SU-DHL-6 (cell line): ENCODE data around the gene SLC48A1.

Experiments used
- H2AFZ ChIP-seq: fragments of 200-600 bp; sonication (generic); 2 replicates; pipeline ENCODE4 v1.6.1; 2014; ENCODE audit warnings: low read depth, mild to moderate bottlenecking, moderate library complexity, mixed read lengths, antibody characterized with exemption, low read length; ENCODE audit not compliant: severe bottlenecking
- H3F3A ChIP-seq: fragments of 200-600 bp; shearing (Covaris generic); 2 replicates; pipeline ENCODE4 v1.6.0; 2016; ENCODE audit warnings: antibody characterized with exemption, mild to moderate bottlenecking; ENCODE audit not compliant: insufficient read depth
- H3K27ac ChIP-seq: fragments of 200-600 bp; sonication (generic); 2 replicates; pipeline ENCODE4 v1.5.1; 2016; ENCODE audit warnings: low read depth, mild to moderate bottlenecking, low read length, moderate library complexity, mixed read lengths
- H3K27me3 ChIP-seq: fragments of 200-600 bp; sonication (generic), shearing (Covaris generic); 2 replicates; pipeline ENCODE4 v1.6.0; 2014; ENCODE audit warnings: mild to moderate bottlenecking, low read length
- H3K36me3 ChIP-seq: fragments of 200-600 bp; sonication (generic); 2 replicates; pipeline ENCODE4 v1.6.1; 2014; ENCODE audit warnings: mild to moderate bottlenecking, low read length, mixed read lengths
- H3K4me2 ChIP-seq: fragments of 300-600, 200-600 bp; shearing (Covaris generic), sonication (generic); 2 replicates; pipeline ENCODE4 v1.6.0; 2014; ENCODE audit warnings: low read length, low read depth, mild to moderate bottlenecking; ENCODE audit not compliant: poor library complexity, severe bottlenecking
- H3K4me3 ChIP-seq: fragments of 200-600 bp; sonication (generic); 2 replicates; pipeline ENCODE4 v1.5.1; 2014; ENCODE audit warnings: antibody characterized with exemption, low read length, mild to moderate bottlenecking, mixed read lengths; ENCODE audit not compliant: insufficient read depth, poor library complexity, severe bottlenecking
- H3K79me2 ChIP-seq: fragments of 200-600 bp; sonication (generic); 2 replicates; pipeline ENCODE4 v1.6.1; 2014; ENCODE audit warnings: mild to moderate bottlenecking, low read length, moderate library complexity; ENCODE audit not compliant: insufficient read depth
- H3K9ac ChIP-seq: fragments of 200-600 bp; sonication (generic); 2 replicates; pipeline ENCODE4 v1.7.0; 2014; ENCODE audit warnings: mild to moderate bottlenecking, low read length
- H3K9me2 ChIP-seq: fragments of 200-600 bp; sonication (generic); replicated peaks from 2 replicates; pipeline ENCODE4 v1.6.1; 2014; ENCODE audit warnings: low read length; ENCODE audit not compliant: insufficient read depth
- H3K9me3 ChIP-seq: fragments of 200-600 bp; sonication (generic); 2 replicates; pipeline ENCODE4 v1.6.1; 2014; ENCODE audit warnings: low read length, mixed read lengths; ENCODE audit not compliant: insufficient read depth
- H4K20me1 ChIP-seq: fragments of 200-600 bp; sonication (generic); 2 replicates; pipeline ENCODE4 v1.6.1; 2014; ENCODE audit warnings: low read depth, mild to moderate bottlenecking, antibody characterized with exemption, low read length, moderate library complexity, mixed read lengths
- EZH2phosphoT487 ChIP-seq: fragments of 200-600 bp; sonication (generic), shearing (Covaris generic); conservative IDR thresholded peaks from 2 replicates; pipeline ENCODE4 v1.6.1; 2018; ENCODE audit warnings: mild to moderate bottlenecking, antibody characterized with exemption, low read length, moderate library complexity, mixed read lengths
- TF ChIP-seq, protein P1 (sequence below): fragments of 200-600 bp; sonication (generic); IDR thresholded peaks from one replicate; pipeline ENCODE4 v1.5.1; 2017; ENCODE audit warnings: antibody characterized with exemption, mild to moderate bottlenecking, low read length, moderate library complexity; ENCODE audit not compliant: insufficient read depth, poor library complexity, severe bottlenecking

SLC48A1 gene

DNA sequence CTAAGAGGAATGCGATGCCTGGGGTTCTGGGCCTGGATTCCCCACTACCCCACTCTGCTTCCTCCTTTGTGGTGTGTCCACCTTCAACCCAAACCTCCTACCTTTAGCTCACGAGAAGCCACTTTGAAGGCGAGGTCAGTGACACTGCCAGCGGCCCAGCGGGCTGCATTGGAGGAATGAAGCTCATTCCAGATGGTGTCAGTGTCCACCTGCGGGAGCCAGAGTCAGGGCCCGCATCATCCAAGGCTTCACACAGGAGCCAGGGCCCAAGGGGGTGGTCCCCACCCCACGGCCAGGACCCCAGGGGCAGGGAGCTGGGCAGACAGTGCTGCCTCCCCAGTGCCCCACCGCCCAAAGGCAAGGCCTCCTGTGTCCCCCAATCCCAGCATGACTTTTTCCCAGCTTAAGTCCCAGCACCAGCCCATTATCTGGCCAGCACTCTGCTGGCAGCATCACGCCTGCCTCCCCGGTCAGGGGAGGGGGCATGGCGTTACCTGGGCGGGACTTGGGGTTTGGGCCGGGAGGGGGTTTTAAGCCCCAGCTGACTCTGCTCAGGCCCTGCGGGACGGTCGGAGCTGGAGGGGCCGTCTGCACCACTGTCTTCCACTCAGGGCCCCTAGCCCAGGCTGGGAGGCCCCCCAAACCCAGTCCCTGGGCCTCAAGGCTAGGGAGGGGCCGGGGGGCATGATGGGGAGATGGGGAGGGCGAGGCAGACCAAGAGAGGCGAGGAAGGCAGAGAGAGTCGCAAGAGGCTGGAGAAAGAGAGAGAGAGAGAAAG, 16.9 kb downstream of the SLC48A1 start:
- Histone ChIP-seq H3K9me2 (no peaks in the 10 kb centered on the region), H3F3A (no peaks in the 10 kb centered on the region), H3K4me2 (no peak overlapping the region), H3K79me2 (no peaks in the 10 kb centered on the region), H3K27me3 (no peaks in the 10 kb centered on the region), H3K27ac (no peak overlapping the region), H3K36me3 (peaks cover 4% of the 10 kb centered on the region; the same call in 1 of the 2 replicates), H4K20me1 (no peaks in the 10 kb centered on the region), H3K9ac (no peak overlapping the region), H2AFZ (no peak overlapping the region), H3K9me3 (no peaks in the 10 kb centered on the region), H3K4me3 (no peak overlapping the region)
- no peak for TF ChIP-seq EZH2phosphoT487
- TF ChIP-seq, protein P1, sequence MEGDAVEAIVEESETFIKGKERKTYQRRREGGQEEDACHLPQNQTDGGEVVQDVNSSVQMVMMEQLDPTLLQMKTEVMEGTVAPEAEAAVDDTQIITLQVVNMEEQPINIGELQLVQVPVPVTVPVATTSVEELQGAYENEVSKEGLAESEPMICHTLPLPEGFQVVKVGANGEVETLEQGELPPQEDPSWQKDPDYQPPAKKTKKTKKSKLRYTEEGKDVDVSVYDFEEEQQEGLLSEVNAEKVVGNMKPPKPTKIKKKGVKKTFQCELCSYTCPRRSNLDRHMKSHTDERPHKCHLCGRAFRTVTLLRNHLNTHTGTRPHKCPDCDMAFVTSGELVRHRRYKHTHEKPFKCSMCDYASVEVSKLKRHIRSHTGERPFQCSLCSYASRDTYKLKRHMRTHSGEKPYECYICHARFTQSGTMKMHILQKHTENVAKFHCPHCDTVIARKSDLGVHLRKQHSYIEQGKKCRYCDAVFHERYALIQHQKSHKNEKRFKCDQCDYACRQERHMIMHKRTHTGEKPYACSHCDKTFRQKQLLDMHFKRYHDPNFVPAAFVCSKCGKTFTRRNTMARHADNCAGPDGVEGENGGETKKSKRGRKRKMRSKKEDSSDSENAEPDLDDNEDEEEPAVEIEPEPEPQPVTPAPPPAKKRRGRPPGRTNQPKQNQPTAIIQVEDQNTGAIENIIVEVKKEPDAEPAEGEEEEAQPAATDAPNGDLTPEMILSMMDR = no peak

DNA sequence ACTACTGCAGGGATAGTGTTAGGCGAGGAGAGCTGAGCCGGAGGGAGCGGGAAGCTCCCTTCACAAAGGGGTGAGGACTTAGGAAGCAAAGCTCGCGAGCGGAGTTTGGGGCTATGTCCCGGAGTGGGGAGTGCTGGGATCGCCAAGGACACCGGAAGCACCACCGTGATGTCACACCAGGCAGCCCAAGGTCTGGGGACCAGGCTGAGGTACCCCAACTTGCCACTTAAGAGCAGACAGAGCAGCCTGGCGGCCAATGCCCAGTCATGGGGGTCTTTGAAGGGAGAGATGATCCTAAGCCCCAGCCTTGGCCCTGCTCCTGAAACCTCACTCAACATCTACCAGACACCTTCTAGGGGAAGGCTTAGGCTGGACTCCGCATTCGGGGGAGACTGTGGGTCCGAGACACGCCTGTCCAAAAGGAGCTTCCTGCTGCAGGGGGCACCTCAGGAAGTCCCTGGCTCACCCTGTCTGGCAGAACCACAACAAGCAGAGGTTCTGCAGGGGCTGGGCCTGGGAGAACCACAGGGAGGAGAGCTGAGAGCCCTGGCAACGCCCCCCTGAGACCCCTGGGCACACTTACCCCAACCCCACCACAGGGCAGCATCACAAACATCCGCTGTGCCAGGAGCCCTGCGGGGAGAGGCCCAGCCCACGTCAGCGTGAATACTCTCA, 17.8 kb downstream of the SLC48A1 start:
- no peaks in the 10 kb centered on the region for H3K79me2 ChIP-seq
- H3K27me3 ChIP-seq = no peaks in the 10 kb centered on the region
- no peaks in the 10 kb centered on the region for H4K20me1 ChIP-seq
- TF ChIP-seq EZH2phosphoT487 = no peak
- TF ChIP-seq, protein P1 = no peak
- H2AFZ ChIP-seq = no peak overlapping the region
- H3K4me3 ChIP-seq = no peak overlapping the region
- H3K4me2 ChIP-seq = no peak overlapping the region
- no peaks in the 10 kb centered on the region for H3K9me3 ChIP-seq
- peaks cover 4% of the 10 kb centered on the region; the same call in 1 of the 2 replicates for H3K36me3 ChIP-seq
- no peaks in the 10 kb centered on the region for H3F3A ChIP-seq
- no peak overlapping the region for H3K9ac ChIP-seq
- no peak overlapping the region for H3K27ac ChIP-seq
- H3K9me2 ChIP-seq = no peaks in the 10 kb centered on the region

DNA sequence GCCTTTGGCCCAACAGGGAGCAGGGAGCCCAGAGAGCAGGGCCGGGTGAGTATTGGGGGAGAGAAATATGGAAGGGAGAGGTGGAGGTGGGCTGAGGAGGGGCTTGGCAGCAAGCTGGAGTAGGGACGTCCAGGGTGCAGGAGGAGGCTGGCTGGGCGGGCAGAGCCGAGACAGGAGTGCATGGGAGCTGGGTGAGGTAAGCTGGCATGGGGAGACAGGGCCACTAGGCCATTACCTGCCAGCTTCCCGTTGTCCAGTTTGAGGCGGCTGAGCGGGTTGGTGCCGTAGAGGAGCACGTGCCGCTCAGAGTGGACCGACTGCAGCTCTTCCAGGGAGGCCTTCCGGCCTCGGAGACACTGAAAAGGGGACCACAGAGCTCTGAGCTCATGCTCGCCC, 18.3 kb downstream of the SLC48A1 start:
- Histone ChIP-seq H3K9ac (no peak overlapping the region), H3K27ac (no peak overlapping the region), H2AFZ (no peak overlapping the region), H3K36me3 (peaks cover 4% of the 10 kb centered on the region; the same call in 1 of the 2 replicates), H3K9me2 (no peaks in the 10 kb centered on the region), H4K20me1 (no peaks in the 10 kb centered on the region), H3K79me2 (no peaks in the 10 kb centered on the region), H3F3A (no peaks in the 10 kb centered on the region), H3K4me3 (no peak overlapping the region), H3K9me3 (no peaks in the 10 kb centered on the region), H3K4me2 (no peak overlapping the region), H3K27me3 (no peaks in the 10 kb centered on the region)
- TF ChIP-seq EZH2phosphoT487 = no peak
- TF ChIP-seq, protein P1 = no peak
